H1 (cell line): ENCODE measurements around the gene RNF38. TPM values are rescaled to one million over a fixed set of nuclear protein-coding genes. Genes with fewer than 3 reads are reported as not detected.

Experiments used
- CTCF ChIA-PET: fragments of 300-600 bp; sonication (Branson Sonifier 250); formaldehyde crosslinking; loops from one replicate; lab custom pipeline; 2021; ENCODE audit not compliant: partially characterized antibody; lab: Charles Lee
- POLR2A ChIA-PET: fragments of 300-600 bp; sonication (Branson Sonifier 250); formaldehyde crosslinking; loops from one replicate; lab custom pipeline; 2021; ENCODE audit warnings: inconsistent platforms; ENCODE audit not compliant: partially characterized antibody; lab: Charles Lee
- DNase-seq, 2 experiments: peaks; one replicate each; pipeline versions ENCODE4 v3.0.0 to v3.0.0-alpha.2; 2010 to 2022; ENCODE audit warnings: low spot score in 2 of 2, low read depth in 1 of 2, mixed read lengths in 1 of 2
- FAIRE-seq: peaks from 2 replicates; lab custom pipeline; 2011; peaks lifted over from hg19 to GRCh38; lab: Jason Lieb, UNC
- H2AFZ ChIP-seq: 2 replicates; pipeline ENCODE4 v1.8.1; 2012; ENCODE audit warnings: low read length, inconsistent platforms
- H2AK5ac ChIP-seq: 2 replicates; pipeline ENCODE4 v1.6.1; 2013; ENCODE audit warnings: low read depth, low read length
- H2BK120ac ChIP-seq: replicated peaks from 2 replicates; pipeline ENCODE3; 2013; ENCODE audit warnings: low read depth, low read length, inconsistent platforms
- H2BK12ac ChIP-seq: 2 replicates; pipeline ENCODE4 v1.6.1; 2013; ENCODE audit warnings: low read depth, low read length
- H2BK15ac ChIP-seq: 2 replicates; pipeline ENCODE4 v1.6.1; 2013; ENCODE audit warnings: low read length
- H2BK20ac ChIP-seq: 2 replicates; pipeline ENCODE4 v1.6.1; 2013; ENCODE audit warnings: low read length
- H2BK5ac ChIP-seq: 2 replicates; pipeline ENCODE4 v1.6.1; 2013; ENCODE audit warnings: low read depth, low read length
- H3K14ac ChIP-seq: 2 replicates; pipeline ENCODE4 v1.6.1; 2013; ENCODE audit warnings: inconsistent platforms; ENCODE audit not compliant: insufficient read length
- H3K18ac ChIP-seq: 2 replicates; pipeline ENCODE4 v1.6.1; 2013; ENCODE audit warnings: low read length; ENCODE audit errors: extremely low read depth
- H3K23ac ChIP-seq: 2 replicates; pipeline ENCODE4 v1.6.1; 2013; ENCODE audit warnings: inconsistent platforms; ENCODE audit not compliant: insufficient read length
- H3K23me2 ChIP-seq: 2 replicates; pipeline ENCODE4 v1.6.1; 2013; ENCODE audit warnings: low read depth, low read length
- H3K27ac ChIP-seq: 2 replicates; pipeline ENCODE4 v1.6.1; 2011; ENCODE audit warnings: low read depth, low read length, inconsistent platforms
- H3K27me3 ChIP-seq, 4 experiments: replicated peaks in 1 of 4; 1 replicate in 1 of 4; 2 replicates in 3 of 4; pipeline versions ENCODE4 v1.6.1 to v1.8.1; 2011 to 2013; ENCODE audit warnings: low read length in 3 of 4, mild to moderate bottlenecking in 3 of 4, inconsistent platforms in 2 of 4, mixed read lengths in 2 of 4, moderate library complexity in 1 of 4; ENCODE audit not compliant: control insufficient read depth in 3 of 4, insufficient read depth in 3 of 4; ENCODE audit errors: extremely low read depth in 1 of 4
- H3K36me3 ChIP-seq, 4 experiments: 2 replicates each; pipeline versions ENCODE4 v1.6.1 to v1.8.1; 2011 to 2013; ENCODE audit warnings: mild to moderate bottlenecking in 4 of 4, low read length in 3 of 4, moderate library complexity in 2 of 4, control low read depth in 1 of 4, inconsistent platforms in 1 of 4; ENCODE audit not compliant: insufficient read depth in 4 of 4, control insufficient read depth in 2 of 4
- H3K4ac ChIP-seq: replicated peaks from 2 replicates; pipeline ENCODE3; 2013; ENCODE audit warnings: low read length, low read depth, mixed read lengths, inconsistent platforms; ENCODE audit not compliant: insufficient read length
- H3K4me1 ChIP-seq, 4 experiments: replicated peaks in 1 of 4; 1 replicate in 1 of 4; 2 replicates in 3 of 4; pipeline versions ENCODE4 v1.6.1 to v1.8.1; 2011 to 2013; ENCODE audit warnings: low read length in 3 of 4, inconsistent platforms in 2 of 4, mixed read lengths in 1 of 4; ENCODE audit not compliant: insufficient read depth in 4 of 4, control insufficient read depth in 3 of 4
- H3K4me2 ChIP-seq, 2 experiments: 2 replicates each; pipeline versions ENCODE4 v1.6.1 to v1.8.1; 2011 to 2013; ENCODE audit warnings: low read depth in 2 of 2, low read length in 2 of 2, control low read depth in 1 of 2, inconsistent platforms in 1 of 2, mild to moderate bottlenecking in 1 of 2; ENCODE audit not compliant: insufficient read depth in 1 of 2
- H3K4me3 ChIP-seq, 4 experiments: fragments of 200-600, 300-600 bp in 1 of 4; sonication (generic), shearing (Covaris generic), sonication (Bioruptor Twin) in 1 of 4; 2 replicates each; pipeline versions ENCODE4 v1.5.1 to v1.8.1; 2011 to 2016; ENCODE audit warnings: low read length in 4 of 4, low read depth in 3 of 4, control low read depth in 2 of 4, inconsistent platforms in 2 of 4, mild to moderate bottlenecking in 2 of 4, mixed read lengths in 1 of 4, moderate library complexity in 1 of 4; ENCODE audit not compliant: insufficient read depth in 2 of 4; ENCODE audit errors: extremely low read depth in 1 of 4
- H3K56ac ChIP-seq: replicated peaks from 2 replicates; pipeline ENCODE3; 2013; ENCODE audit warnings: low read depth, mild to moderate bottlenecking, mixed read lengths, low read length, inconsistent platforms; ENCODE audit not compliant: insufficient read length
- H3K79me1 ChIP-seq: 2 replicates; pipeline ENCODE4 v1.6.1; 2013; ENCODE audit warnings: low read depth, low read length, control low read depth
- H3K79me2 ChIP-seq, 2 experiments: 2 replicates each; pipeline versions ENCODE4 v1.6.1 to v1.8.1; 2012 to 2013; ENCODE audit warnings: low read length in 2 of 2, mild to moderate bottlenecking in 2 of 2, inconsistent platforms in 1 of 2; ENCODE audit not compliant: insufficient read depth in 2 of 2, control insufficient read depth in 1 of 2
- H3K9ac ChIP-seq, 4 experiments: replicated peaks in 1 of 4; 1 replicate in 1 of 4; 2 replicates in 3 of 4; pipeline versions ENCODE4 v1.6.1 to v1.8.1; 2011 to 2013; ENCODE audit warnings: low read depth in 3 of 4, low read length in 3 of 4, control low read depth in 2 of 4, mild to moderate bottlenecking in 2 of 4, moderate library complexity in 2 of 4, inconsistent platforms in 1 of 4; ENCODE audit errors: extremely low read depth in 1 of 4
- H3K9me3 ChIP-seq, 2 experiments: 2 replicates each; pipeline versions ENCODE4 v1.6.1 to v1.8.1; 2012 to 2013; ENCODE audit warnings: mild to moderate bottlenecking in 2 of 2, moderate library complexity in 2 of 2, control low read depth in 1 of 2, inconsistent platforms in 1 of 2, low read depth in 1 of 2, low read length in 1 of 2, mixed read lengths in 1 of 2; ENCODE audit not compliant: insufficient read depth in 2 of 2
- H4K20me1 ChIP-seq, 2 experiments: replicated peaks in 1 of 2; 2 replicates each; pipeline versions ENCODE3 to v1.8.1; 2011 to 2013; ENCODE audit warnings: inconsistent platforms in 2 of 2, low read length in 2 of 2, mild to moderate bottlenecking in 1 of 2; ENCODE audit not compliant: insufficient read depth in 2 of 2, control insufficient read depth in 1 of 2
- H4K5ac ChIP-seq: 2 replicates; pipeline ENCODE4 v1.6.1; 2013; ENCODE audit warnings: low read length, low read depth, mixed read lengths, inconsistent platforms; ENCODE audit not compliant: insufficient read length
- H4K8ac ChIP-seq: 2 replicates; pipeline ENCODE4 v1.8.0; 2013; ENCODE audit warnings: mild to moderate bottlenecking, moderate library complexity, low read length, inconsistent platforms; ENCODE audit not compliant: insufficient read depth; ENCODE audit errors: extremely low read depth
- H4K91ac ChIP-seq: replicated peaks from 2 replicates; pipeline ENCODE3; 2013; ENCODE audit warnings: low read length, mixed read lengths, inconsistent platforms; ENCODE audit not compliant: insufficient read length
- BCL11A ChIP-seq, 2 experiments: IDR thresholded peaks; one replicate each; pipeline ENCODE4 v1.6.1; 2011; ENCODE audit warnings: low read depth in 2 of 2, low read length in 2 of 2, mild to moderate bottlenecking in 2 of 2
- CBX5 ChIP-seq: fragments of 300-800, 300-1000 bp; sonication (generic); IDR thresholded peaks from 2 replicates; pipeline ENCODE4 v1.7.1; 2016; ENCODE audit warnings: antibody characterized with exemption, low read length, low read depth
- CHD2 ChIP-seq: IDR thresholded peaks from 2 replicates; pipeline ENCODE4 v1.6.1; 2012; ENCODE audit warnings: low read length, improper control_type of control experiment
- EP300 ChIP-seq, 2 experiments: IDR thresholded peaks; 1 replicate in 1 of 2; 2 replicates in 1 of 2; pipeline ENCODE4 v1.6.1; 2011 to 2012; ENCODE audit warnings: low read depth in 2 of 2, low read length in 2 of 2, mild to moderate bottlenecking in 2 of 2, borderline replicate concordance in 1 of 2, inconsistent platforms in 1 of 2, moderate library complexity in 1 of 2
- EZH2 ChIP-seq: fragments of 200-600 bp; sonication (generic); IDR thresholded peaks from 2 replicates; pipeline ENCODE4 v1.7.1; 2012; ENCODE audit warnings: low read depth, mild to moderate bottlenecking, moderate library complexity, low read length, inconsistent platforms; ENCODE audit not compliant: severe bottlenecking
- FOSL1 ChIP-seq: IDR thresholded peaks from 2 replicates; pipeline ENCODE4 v1.6.1; 2011; ENCODE audit warnings: mild to moderate bottlenecking, low read depth, low read length, moderate library complexity; ENCODE audit not compliant: insufficient read depth
- KDM1A ChIP-seq: fragments of 200-600, 300-600 bp; sonication (generic); IDR thresholded peaks from 2 replicates; pipeline ENCODE4 v1.7.1; 2016; ENCODE audit warnings: mild to moderate bottlenecking, low read length, borderline replicate concordance
- KDM5A ChIP-seq: fragments of 200-600 bp; IDR thresholded peaks from 2 replicates; pipeline ENCODE4 v1.7.1; 2012; ENCODE audit warnings: mild to moderate bottlenecking, low read length, inconsistent platforms, mixed read lengths
- POU5F1 ChIP-seq: IDR thresholded peaks from 2 replicates; pipeline ENCODE4 v1.6.1; 2011; ENCODE audit warnings: low read depth, mild to moderate bottlenecking, low read length, moderate library complexity
- SP4 ChIP-seq: IDR thresholded peaks from 2 replicates; pipeline ENCODE4 v1.6.1; 2012; ENCODE audit warnings: low read length, inconsistent platforms
- WGBS, 2 experiments: shearing (Covaris generic) in 1 of 2; methylation state at CpG; one replicate each; pipeline versions ENCODE4 v1.1.6 to v1.1.7; 2013 to 2015; ENCODE audit warnings: low lambda C conversion rate in 2 of 2, mixed read lengths in 2 of 2, inconsistent platforms in 1 of 2, low coverage in 1 of 2, missing lambda C conversion rate in 1 of 2; ENCODE audit not compliant: insufficient replicate concordance in 2 of 2, insufficient coverage in 1 of 2, insufficient read length in 1 of 2; ENCODE audit errors: extremely low coverage in 1 of 2, missing lambda C conversion rate in 1 of 2; 5-methylcytosine and 5-hydroxymethylcytosine counted together
- polyA plus RNA-seq, 7 experiments: library from polyadenylated mRNA; depleted of rRNA in 3 of 7; stranded (reverse) in 5 of 7; unstranded in 2 of 7; fragments of >200 nt in 5 of 7; fragments of 200-250 nt in 2 of 7; gene quantifications; 1 replicate in 5 of 7; 2 replicates in 1 of 7; 4 replicates in 1 of 7; pipeline versions ENCODE4 v1.2.1 to v1.2.3, GENCODE V29; 2011 to 2013; ENCODE audit warnings: missing spikeins in 2 of 7, mixed read lengths in 2 of 7
- total RNA-seq: library from RNA; stranded (reverse); fragmentation: NEBNext Ultra II Directional; extraction: Animal tissue kit (Norgen Biotek cat#: 25700); gene quantifications from 2 replicates; pipeline ENCODE4 v1.2.1, GENCODE V29; 2021

The RNF38 gene
- total and polyA plus RNA-seq, 2 of the 8 experiments (the other 6 are each of a cell fraction or from before 2014, with no cell fraction given), result 54.9 to 60.9 TPM

- Histone ChIP-seq H3K56ac (no peak overlapping the region), H2BK120ac (no peak overlapping the region), H3K79me1 (no peaks in the 10 kb centered on the region), H3K23ac (no peak overlapping the region), H2BK5ac (no peak overlapping the region), H3K4me3 (no peak overlapping the region), H3K9me3 (no peaks in the 10 kb centered on the region), H3K4me2 (no peak overlapping the region), H4K5ac (no peak overlapping the region), H3K27ac (no peak overlapping the region), H3K9ac (no peak overlapping the region), H3K27me3 (no peaks in the 10 kb centered on the region), H4K20me1 (peaks cover 0 to 2% of the 10 kb centered on the region in 2 experiments), H2BK15ac (no peak overlapping the region), H3K23me2 (no peaks in the 10 kb centered on the region), H4K91ac (no peak overlapping the region), H2BK12ac (no peak overlapping the region), H3K14ac (no peak overlapping the region), H2AK5ac (no peak overlapping the region), H3K4me1 (no peaks in the 10 kb centered on the region), H3K18ac (no peak overlapping the region), H2BK20ac (no peak overlapping the region), H3K4ac (no peak overlapping the region), H3K79me2 (peaks cover 0 to 4% of the 10 kb centered on the region in 2 experiments; a peak in 1 of 4 replicates), H2AFZ (no peak overlapping the region), H3K36me3 (peaks cover 2 to 61% (median 26%) of the 10 kb centered on the region in 4 experiments), H4K8ac (no peak overlapping the region)
- FAIRE-seq, result no peak
- no peak for DNase-seq
- POLR2A ChIA-PET, result no interaction called here
- WGBS, 2 experiments, result 88% methylated on average over 1 of the region's 1 CpG; no CpG with 5 or more reads in 1 of the 2 experiments
- CTCF ChIA-PET, result interaction anchor here (1.1 to 1.5 kb wide), 4 partner anchors 9 to 96 kb away, joined by 3 to 5 read pairs (median 4); no protein-coding TSS in a partner anchor
- TF ChIP-seq POU5F1 (no peak), SP4 (no peak), EZH2 (no peak), KDM1A (no peak), EP300 (IDR thresholded peaks at IDR 0.05; ENCODE audit: borderline replicate concordance in 1 of 2, low read depth in 2 of 2, low read length in 2 of 2) (no peak), CHD2 (no peak), BCL11A (IDR thresholded peaks at IDR 0.05; ENCODE audit: low read depth in 2 of 2, low read length in 2 of 2) (no peak), CBX5 (no peak), KDM5A (no peak), FOSL1 (no peak)
Observed at GRCh38 chr9:36357639-36358038, 42.4 kb downstream of the RNF38 start.
